ENCODE measurements around the gene DNM3.

Gene DNM3

DNA sequence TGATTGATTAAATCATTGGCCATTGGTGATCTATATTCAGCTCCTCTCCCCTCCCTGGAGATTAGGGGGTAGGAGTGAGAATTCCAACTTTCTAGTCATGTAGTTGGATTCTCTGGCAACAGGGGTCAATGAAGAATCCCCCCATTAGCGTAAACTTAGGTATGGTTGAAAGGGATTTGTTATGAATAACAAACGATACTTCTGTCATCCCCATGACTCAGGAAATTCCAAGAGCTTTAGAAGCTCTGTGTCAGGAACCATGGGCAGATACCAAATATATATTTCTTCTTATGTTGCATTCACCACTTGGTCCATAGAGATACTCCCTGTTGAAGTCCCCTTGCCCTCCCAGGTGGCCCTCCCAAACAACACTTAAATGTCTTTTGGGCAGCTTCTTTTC is 124.5 kb downstream of the DNM3 start:
- DNase-seq (ENCODE audit: extremely low read depth, low read depth): no peak
- TF ChIP-seq, protein P1, sequence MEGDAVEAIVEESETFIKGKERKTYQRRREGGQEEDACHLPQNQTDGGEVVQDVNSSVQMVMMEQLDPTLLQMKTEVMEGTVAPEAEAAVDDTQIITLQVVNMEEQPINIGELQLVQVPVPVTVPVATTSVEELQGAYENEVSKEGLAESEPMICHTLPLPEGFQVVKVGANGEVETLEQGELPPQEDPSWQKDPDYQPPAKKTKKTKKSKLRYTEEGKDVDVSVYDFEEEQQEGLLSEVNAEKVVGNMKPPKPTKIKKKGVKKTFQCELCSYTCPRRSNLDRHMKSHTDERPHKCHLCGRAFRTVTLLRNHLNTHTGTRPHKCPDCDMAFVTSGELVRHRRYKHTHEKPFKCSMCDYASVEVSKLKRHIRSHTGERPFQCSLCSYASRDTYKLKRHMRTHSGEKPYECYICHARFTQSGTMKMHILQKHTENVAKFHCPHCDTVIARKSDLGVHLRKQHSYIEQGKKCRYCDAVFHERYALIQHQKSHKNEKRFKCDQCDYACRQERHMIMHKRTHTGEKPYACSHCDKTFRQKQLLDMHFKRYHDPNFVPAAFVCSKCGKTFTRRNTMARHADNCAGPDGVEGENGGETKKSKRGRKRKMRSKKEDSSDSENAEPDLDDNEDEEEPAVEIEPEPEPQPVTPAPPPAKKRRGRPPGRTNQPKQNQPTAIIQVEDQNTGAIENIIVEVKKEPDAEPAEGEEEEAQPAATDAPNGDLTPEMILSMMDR (IDR thresholded peaks at IDR 0.05; ENCODE audit: low read depth, low read length, missing control alignments): no peak
- no peak overlapping the region for H3K4me3 ChIP-seq (replicated peaks; ENCODE audit: low read depth, low read length)

DNA sequence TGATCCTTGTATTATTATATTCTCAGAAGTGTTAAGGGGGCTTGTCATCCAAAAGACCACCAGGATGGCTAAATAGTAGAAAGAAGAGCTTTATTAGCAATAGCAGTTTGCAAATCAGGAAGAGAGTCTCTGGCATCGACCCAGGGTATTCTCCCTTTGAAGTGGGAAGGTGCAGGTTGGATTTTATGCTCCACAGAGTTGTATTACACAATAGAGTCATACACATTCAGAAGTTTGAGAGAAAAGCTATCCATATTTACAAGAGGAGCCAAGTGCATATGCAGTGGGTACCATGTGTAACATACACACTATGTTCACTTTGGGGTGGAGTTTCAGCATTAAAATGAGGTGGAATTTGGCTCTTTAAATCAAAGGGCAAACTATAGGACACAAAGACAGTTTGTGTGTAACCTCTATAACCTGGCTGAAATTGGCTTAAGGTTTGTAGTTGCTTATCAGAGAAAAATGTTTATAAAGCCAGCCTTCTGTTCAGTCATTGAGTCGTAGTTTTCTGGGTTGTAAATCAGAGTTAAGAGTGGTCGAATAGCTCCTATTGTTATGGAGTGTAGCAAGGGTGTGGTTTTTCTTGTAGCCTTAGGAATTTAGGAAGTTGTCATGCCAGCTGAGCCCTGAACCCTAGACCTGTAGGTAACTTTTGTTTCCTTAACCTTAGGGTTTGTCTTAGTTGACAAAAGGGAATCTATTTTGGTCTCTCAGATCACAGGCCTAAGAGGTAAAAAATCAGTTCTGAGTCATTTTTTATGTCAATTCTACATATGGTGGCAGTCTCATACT is 125.3 kb downstream of the DNM3 start:
- no peak for DNase-seq (ENCODE audit: extremely low read depth, low read depth)
- H3K4me3 ChIP-seq (replicated peaks; ENCODE audit: low read depth, low read length): no peak overlapping the region
- TF ChIP-seq, protein P1 (IDR thresholded peaks at IDR 0.05; ENCODE audit: low read depth, low read length, missing control alignments): no peak

DNA sequence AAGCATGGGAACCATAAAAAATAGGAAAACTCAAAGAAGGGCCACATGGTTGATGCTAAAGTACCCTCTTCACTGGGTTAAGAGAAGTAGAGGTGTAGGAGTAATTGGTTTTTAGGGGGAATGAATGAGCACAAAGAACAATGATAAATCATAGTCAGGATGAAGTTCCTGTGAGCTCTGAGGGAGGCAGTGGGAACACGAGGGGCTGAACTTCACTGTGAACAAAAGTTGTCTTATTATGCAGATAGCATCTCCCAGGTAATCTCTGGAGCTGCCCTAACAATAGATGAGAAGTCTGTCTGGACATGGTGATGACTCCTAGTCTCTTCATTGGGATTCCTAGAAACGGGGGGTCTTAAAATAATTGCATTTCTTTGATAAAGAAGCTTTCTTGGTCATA is 127.9 kb downstream of the DNM3 start:
- no peak overlapping the region for H3K4me3 ChIP-seq (replicated peaks; ENCODE audit: low read depth, low read length)
- no peak for DNase-seq (ENCODE audit: extremely low read depth, low read depth)
- TF ChIP-seq, protein P1 (IDR thresholded peaks at IDR 0.05; ENCODE audit: low read depth, low read length, missing control alignments): no peak

DNA sequence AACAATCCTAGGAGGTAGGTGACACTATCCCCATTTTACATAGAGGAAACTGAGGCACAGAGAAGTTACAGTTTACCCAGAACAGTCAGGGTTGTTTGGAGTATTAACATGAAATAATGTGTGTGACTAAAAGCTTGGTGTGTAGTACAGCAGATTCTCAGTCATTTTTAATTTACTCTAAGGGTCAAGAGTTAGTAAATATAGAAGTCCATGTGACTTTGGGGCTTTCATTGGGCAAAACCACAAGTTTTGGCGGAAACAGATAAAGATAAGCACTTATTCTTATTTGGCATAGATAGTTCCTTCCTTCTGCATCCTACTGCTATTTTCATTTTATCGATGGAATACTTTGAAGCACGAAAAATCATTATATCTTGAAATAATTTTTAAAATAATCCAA is 128.5 kb downstream of the DNM3 start:
- no peak overlapping the region for H3K4me3 ChIP-seq (replicated peaks; ENCODE audit: low read depth, low read length)
- no peak for DNase-seq (ENCODE audit: extremely low read depth, low read depth)
- TF ChIP-seq, protein P1 (IDR thresholded peaks at IDR 0.05; ENCODE audit: low read depth, low read length, missing control alignments): no peak

DNA sequence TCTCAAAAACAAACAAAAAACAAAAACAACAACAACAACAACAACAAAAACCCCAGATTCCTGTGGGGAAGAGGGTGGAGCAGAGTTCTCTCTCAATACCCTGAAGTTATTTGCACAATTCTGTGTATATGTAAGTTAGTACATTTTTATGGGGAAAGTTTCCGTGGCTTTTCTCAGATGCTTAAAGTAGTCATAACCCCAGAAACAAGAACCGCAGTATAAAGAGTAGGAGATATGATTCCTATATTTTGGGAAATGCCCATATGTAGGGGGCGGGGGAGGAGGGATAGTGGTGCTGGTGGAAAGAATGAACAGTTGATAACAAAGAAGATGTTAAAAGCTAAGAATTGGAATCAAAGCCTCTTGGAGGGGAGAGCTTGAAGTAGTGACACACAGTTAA is 131.5 kb downstream of the DNM3 start:
- TF ChIP-seq, protein P1 (IDR thresholded peaks at IDR 0.05; ENCODE audit: low read depth, low read length, missing control alignments): no peak
- no peak for DNase-seq (ENCODE audit: extremely low read depth, low read depth)
- H3K4me3 ChIP-seq (replicated peaks; ENCODE audit: low read depth, low read length): no peak overlapping the region

DNA sequence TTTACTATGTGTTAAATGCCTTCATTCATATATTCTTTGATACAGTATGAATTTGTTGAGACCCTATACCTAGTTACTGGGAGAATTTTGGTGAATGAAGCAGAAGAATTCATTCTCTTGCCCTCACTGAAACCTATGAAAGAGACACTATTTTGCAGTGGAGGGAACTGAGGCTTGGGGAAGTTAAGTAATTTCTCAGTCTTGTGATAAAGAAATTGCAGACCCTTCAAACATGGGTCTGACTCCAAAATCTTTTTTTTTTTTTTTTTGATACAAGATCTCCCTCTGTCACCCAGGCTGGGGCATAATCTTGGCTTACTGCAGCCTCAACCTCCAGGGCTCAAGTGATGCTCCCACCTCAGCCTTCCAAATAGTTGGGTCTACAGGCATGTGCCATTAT is 132.1 kb downstream of the DNM3 start:
- DNase-seq (ENCODE audit: extremely low read depth, low read depth): no peak
- H3K4me3 ChIP-seq (replicated peaks; ENCODE audit: low read depth, low read length): no peak overlapping the region
- TF ChIP-seq, protein P1 (IDR thresholded peaks at IDR 0.05; ENCODE audit: low read depth, low read length, missing control alignments): no peak

DNA sequence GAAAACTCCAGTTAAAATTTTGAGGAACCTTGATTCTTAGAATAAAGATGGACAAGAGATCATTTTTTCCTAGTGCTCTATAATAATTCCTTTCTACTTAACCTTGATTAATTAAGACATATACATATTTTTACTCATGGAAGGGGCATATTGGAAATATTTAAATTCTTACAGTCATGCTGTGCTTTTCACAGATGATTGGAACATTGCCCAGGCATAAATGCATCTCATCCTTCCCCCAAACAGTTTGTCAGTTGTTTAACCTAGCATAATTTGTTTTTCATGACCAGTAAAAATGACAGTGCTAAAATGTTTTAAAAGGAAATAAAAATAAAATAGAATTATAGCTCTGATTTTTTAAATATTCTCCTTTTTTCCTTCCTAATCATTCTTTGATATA is 140.0 kb downstream of the DNM3 start:
- TF ChIP-seq, protein P1 (IDR thresholded peaks at IDR 0.05; ENCODE audit: low read depth, low read length, missing control alignments): no peak
- H3K4me3 ChIP-seq (replicated peaks; ENCODE audit: low read depth, low read length): no peak overlapping the region
- no peak for DNase-seq (ENCODE audit: extremely low read depth, low read depth)
